Activated CD4-positive, alpha-beta T cell treated with anti-CD3 and anti-CD28 coated beads, Interleukin-2, Interleukin-6, amounts not matched to agents 100 ng/mL and 50 ng/mL, durations not matched to agents 16 hours and 8 hours (primary cell): ENCODE data around the gene AKAP8L.
"Not testable (repeated sequence)": the region's sequence is repeated elsewhere in the genome, so short reads cannot be mapped to it uniquely, and the experiment has no call there.

ENCODE experiments used
- DNase-seq: peaks from one replicate; pipeline ENCODE4 v3.0.0-alpha.2; 2020

Gene AKAP8L

DNA sequence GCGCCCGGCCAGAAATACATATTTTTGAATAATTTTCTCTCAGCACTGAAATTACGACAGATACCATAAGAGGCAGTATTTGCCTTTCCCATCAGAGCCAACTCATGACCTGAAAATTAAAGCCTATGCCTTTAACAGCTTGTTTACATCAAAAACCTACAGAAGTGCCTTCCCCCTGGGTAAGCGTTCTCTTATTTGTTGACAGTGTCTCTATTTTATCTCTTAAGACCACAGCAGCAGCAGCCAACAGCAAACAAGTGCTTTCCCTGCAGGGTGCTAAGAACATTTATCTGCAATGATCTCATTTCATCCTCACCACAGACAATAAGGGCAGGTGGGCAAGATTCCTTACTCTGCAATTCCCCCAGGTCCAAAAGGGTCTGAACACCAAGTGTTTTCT is 6.0 kb downstream of the AKAP8L start:
- DNase-seq, result no peak

DNA sequence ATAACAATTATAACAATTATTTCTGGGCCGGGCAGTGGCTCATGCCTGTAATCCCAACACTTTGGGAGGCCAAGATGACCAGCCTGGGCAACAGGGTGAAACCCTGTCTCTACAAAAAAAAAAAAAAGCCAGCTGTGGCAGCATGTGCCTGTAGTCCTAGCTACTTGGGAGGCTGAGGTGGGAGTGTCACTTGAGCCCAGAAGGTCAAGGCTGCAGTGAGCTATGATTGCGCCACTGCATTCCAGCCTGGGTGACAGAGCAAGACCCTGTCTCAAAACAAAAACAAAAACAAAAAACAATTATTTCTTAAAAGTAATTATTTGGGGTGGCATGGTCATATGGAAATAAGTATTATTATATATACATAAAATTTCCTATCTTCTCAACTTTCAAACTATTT is 7.4 kb downstream of the AKAP8L start:
- DNase-seq, result not testable (repeated sequence)

DNA sequence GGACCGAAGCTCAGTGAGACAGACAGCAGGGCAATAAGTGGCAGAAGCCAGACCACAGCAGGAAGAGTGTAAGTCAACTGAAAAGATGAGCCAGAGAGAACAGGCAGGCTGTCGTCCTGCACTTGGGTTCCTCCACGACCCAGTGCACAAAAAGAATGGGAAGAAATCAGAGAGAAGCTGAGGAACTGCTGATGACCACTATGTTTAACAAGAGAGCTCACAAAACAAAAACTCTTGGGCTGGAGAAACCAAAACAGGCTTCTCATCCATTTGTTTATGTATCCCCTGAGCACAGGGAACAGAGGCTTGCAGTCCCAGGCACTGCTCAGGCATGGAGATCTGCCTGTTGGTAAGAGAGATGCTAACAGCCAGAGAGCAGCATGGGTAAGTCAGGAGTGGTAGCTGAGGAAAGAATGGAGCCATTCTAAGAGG is 14.0 kb downstream of the AKAP8L start:
- DNase-seq, result no peak

DNA sequence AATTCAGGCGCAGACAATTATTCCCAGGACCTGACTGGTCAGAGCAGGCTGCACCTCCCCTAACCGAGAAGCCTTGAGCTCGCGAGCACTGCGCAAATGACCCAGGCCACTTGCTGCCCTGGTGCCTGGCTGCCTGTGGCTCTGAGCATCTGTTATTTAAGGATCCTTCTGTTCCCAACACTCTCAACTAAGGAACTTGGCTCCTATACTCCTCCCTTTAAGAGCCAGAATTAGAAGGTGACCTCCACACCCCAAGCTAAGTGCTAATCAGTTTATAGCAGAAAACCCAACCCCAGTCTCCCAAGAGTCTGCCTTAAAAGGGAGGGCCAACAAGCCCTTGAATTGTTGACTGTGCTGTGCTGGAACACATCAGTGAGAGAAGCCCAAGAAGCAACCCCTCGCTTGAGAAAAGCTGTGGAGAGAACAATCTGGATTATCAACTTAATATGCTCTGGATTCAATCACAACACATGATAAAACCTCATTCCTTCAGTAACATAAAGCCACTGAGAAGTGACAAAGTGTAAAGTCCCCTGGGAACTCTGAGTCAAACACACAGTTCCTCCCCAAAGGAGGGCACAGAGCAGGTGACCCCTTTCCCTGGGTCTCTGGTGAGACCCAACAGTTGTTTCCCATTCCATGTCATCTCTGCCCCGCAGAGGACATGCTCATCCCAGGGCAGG is 14.6 kb downstream of the AKAP8L start:
- DNase-seq, result no peak

DNA sequence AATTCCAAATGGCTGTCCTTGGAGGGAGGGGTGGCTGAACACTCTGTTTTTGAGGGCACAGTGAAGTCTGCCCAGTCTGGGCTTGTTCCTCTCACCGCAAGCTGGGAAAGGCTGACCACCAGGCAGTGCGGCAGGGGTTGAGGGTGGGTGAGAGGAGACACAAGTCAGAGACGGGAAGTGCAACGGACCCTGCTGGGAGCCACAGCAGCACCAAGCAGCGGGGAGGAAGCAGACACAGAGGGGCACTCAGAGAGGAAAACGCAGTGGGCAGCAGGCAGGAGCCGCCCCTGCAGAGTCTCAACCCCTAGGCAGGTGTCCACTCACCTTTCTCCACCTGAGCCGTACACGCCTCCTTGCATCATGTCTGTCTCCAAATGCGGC is 15.6 kb downstream of the AKAP8L start:
- no peak for DNase-seq

DNA sequence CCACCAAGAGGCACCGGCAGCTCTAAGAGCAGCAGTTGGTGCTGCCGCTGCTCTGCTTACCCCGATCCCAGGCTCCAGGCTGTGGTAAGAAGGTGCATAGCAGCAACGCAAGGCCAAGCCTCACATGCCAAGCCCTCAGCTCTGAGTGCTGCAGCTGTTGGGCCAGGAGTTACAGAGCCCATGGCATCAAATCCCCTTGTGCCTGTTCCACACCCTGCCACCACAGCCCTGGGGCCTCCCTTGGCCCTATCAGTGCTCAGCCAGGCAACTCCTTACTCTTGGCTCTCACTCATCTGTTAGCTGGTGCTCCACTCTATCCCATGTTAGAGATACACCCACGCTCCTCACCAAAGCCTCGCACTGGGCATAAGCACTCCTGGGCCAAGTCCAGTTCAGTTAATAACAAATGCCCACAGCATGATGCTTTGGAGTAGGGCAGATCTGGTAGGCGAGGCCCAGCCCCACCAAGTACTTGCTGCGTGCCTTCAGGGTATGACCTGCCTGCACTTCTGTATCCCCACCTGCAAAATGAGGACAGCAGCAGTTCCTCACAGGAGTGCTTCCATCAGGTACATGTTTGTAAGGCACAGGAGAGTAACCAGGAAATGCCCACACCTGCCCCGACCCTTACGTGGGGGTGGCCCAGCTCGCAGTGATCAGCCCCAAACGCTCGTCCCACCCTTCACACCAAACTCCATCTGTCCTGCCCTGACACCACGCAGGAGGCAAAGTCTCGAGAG is 16.2 kb downstream of the AKAP8L start:
- DNase-seq, result no peak

DNA sequence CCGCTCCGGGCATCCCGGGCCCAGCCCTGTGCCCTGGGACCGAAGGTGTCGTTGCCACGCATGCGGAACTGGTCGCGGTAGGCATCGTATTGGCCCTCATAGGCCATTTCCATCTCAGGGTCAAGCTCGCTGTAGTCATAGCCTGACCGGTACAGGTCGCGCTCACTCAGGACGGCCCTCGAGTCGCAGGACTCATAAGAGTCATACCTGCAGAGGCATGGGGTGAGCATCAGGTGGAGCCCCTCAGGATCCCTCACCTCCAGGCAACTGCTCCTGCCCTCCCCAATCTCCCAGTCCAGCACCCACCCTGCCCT is 17.4 kb downstream of the AKAP8L start:
- DNase-seq, result no peak

DNA sequence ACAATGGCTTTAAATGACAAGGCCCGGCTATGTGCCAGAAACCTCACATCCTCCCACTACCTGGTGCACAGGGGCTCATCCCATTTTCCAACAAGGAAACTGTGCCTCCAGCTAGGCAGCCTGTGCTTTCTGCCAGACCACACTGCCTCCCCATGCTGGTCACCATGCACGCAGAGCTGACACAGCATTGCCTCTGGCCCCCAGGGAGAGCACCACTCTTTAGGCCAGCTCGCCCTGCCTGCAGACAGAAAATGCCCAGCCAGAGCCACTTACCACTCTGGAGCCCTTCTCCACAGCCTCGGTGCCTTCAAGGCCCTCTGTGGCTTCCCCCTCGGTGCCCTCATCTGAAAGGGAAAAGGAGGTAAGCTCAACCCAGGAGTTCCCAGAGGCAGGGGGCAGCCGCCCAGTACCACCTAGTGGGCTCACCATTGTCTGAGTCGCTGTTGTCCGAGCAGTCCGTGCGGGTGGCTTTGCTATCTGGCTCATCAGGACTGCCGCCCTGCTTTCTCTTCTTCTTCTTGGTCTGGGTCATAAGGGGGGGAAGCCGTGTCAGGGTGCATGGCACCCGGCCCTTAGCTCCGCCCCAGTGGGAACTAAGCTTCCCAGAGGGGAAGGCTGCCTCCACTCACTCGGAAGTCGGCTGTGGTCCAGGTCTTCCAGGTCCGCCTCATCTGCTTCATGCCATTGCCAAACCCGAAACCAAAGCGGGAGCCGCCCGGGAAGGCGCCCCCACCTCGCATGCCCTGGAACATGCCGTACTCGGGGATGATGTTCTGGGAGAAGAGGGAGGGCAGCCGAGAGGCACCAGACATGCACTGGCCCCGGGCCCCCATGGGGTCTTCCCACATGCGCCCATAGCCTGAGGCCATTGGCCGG is 18.0 kb downstream of the AKAP8L start:
- DNase-seq, result no peak

DNA sequence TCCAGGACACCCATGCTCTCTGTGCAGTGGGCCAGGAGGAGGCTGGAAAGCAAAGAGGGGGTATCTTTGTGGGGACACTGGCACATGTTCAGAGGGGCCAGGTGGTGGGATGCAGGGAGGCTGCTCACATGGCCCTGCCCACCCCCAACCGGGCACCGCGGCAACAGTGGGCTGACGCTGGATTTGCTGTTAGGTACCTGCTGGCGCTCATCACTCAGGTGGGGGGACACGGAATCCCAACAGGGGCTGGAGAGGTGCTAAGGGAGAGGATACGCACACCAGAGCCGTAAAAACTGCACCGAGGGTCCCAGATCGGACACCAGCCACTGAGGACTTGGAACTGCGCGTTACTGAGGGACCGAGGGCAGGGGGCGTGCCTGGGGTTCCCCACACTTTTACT is 19.2 kb downstream of the AKAP8L start:
- no peak for DNase-seq

DNA sequence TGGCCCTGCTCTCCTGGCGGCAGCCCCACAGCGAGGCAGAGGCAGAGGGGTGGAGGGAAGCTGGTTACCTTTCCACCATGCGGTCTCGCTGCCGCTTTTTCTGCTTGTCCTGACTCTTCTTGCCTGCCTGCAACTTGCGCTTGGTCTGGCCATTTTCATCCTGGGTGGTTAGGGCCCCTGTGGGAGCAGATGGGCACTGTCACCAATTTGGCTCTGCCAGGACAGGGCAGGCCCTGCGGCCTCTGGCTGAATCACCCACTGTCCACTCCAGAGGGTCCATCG is 19.6 kb downstream of the AKAP8L start:
- DNase-seq, result no peak

DNA sequence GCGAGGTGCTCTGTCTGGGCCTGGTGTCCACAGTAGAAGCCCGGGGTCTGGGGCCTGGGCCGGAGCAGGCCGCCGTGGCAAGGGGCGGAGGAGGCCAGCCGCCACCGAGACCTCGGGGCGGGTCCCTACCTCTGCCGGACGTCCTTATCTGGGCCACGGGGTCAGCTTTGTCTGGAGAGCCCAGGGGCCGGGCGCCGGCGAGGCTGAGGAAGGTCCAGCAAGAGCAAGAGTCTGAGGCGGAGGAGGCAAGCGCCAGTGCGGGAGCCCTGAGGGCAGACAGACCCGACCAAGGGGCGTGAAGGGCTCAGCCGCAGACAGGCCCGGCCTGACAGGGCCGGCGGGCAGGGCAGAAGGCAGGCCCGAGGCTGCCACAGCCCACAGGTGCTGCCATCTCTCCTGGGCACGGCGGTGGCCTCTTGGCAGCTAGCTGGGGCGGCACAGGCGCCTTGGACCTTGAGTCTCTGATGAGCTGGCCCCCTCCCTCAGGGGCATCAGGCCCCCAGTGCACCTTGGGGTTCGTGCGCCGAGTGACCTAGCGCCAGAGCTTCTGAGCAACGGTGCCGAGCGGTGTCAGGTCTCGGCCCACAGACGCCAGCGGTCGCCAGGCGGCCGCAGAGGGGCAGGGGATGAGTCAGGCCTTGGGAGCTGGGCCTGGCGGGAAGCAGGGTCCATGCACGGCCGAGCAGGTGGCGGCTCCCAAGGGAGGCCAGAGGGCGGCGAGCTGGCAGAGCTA is 20.1 kb downstream of the AKAP8L start:
- no peak for DNase-seq

DNA sequence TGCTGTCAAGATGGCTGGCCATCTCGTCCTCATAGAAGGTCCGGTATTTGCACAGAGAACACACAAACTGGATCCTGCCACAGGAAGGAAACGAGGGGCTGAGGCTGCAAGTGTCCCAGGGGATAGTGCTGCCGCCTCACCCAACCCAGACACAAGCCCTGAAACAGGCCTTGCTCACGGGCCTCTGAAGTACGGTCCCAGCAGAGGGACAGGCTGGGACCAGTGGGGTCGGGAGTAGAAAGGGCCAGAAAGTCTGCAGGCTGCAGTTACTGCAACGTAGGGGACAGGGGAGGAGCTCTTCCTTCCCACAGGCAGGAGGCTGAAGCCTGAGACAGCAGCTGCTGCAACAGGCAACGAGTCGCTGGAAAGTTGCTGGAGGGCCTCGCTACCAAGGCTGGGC is 21.0 kb downstream of the AKAP8L start:
- DNase-seq, result no peak

DNA sequence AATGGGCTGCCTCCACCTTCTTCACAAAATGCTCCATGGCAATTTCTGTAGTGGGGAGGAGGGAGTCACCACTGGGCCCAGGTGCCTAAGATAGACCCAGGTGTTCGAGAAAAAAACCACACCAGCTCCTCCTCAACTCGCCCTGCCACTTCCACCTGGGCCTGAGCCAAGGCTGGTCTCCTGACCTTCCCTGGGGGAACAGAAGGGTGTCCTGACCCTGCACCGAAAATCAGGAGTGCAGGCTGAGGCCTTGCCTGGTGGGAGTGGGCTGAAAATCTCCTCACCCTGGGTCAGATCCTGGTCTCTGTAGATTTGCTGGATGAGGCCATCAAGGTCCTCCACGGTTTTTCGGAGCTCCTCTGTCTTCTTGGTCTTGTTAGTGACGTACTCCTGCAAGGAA is 21.6 kb downstream of the AKAP8L start:
- DNase-seq, result no peak

DNA sequence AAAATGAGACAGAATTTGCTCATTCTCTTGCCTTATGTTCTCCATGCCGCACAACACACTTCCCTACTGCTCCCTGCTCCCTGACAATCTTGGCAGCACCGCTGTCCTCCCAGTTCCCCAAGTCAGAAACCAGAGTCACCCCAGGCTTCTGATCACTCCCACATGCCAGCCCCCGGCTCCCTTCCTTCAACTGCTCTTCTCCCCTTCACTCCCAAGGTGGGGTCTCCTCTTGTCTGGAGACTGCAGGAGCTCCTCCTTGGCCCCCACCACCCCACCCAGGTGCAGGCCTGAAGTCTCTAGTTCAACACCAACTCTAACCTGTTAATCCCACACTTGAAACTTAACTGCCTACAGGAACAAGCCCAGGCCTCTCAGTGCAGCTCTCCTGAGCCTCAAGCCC is 22.4 kb downstream of the AKAP8L start:
- no peak for DNase-seq

DNA sequence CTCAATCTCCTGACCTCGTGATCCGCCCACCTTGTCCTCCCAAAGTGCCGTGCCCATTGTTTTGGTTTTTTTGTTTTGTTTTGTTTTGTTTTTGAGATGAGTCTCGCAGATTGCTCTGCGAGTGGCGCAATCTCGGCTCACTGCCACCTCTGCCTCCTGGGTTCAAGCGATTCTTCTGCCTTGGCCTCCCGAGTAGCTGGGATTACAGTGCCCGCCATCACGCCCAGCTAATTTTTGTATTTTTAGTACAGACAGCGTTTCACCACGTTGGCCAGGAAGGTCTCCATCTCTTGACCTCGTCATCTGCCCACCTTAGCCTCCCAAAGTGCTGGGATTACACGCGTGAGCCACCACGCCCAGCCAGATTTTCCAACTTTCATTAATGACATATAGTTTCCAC is 23.5 kb downstream of the AKAP8L start:
- not testable (repeated sequence) for DNase-seq

DNA sequence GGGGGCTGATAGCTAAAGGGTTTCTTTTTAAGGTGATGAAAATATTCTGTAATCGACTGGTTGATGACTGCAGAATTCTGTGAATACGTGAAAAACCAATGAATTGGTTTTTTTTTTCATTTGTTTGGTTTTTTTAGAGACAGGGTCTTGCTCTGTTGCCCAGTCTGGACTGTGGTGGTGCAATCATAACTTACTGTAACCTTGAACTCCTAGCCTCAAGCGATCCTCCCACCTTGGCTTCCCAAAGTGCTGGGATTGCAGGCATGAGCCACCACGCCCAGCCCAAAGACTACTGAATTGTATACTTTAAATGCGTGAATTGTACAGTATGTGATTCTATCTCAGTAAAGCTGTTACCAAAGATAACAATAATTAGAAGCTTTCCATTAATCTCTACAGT is 24.4 kb downstream of the AKAP8L start:
- DNase-seq, result no peak

DNA sequence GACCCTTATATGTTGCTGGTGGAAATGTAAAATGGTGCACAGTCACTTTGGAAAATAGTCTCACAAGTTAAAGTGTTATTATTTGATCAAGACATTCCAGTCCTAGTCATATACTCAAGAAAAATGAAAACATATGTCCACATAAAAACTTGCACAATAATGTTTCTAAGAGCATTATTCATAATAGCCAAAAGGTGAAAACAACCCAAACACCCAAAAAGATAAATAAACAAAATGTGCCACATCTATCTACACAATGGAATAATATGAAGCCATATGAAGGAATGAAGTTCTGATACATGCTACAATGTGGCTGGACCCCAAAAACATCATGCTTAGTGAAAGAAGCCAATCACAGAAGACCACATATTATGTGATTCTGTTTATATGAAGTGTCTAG is 24.8 kb downstream of the AKAP8L start:
- DNase-seq, result no peak

DNA sequence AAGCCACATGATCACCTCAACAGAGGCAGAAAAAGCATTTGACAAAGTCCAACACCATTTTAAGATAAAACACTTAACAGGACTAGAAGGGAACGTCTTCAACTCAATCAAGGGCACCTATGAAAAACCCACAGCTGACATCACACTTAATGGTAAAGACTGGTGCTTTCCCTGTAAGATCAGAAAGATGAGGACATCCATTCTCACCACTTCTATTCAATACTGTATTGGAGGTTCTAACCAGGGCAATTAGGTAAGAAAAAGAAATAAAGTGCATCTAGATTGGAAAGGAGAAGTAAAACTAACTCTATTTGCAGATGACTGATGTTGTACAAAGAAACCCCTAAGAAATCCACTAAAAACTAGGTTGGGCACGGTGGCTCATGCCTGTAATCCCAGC is 28.0 kb downstream of the AKAP8L start:
- no peak for DNase-seq

DNA sequence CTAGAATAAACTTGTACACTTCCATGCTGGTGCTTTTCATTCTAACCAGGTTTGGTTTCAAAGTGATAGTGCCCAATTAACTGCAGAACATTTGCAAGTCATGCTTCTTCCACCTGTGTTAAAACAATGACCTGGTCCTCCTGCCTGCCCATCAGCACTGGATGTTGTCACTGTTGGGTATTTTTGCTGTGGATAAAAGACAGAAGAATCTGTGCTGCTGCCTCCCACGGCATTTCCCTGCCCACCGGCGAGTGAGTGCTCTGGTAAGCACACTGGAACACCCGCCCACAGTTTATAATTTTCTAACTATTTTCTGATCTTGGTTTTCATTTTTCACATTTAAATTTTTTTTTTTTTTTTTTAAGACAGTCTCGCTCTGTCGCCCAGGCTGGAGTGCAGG is 36.9 kb downstream of the AKAP8L start:
- DNase-seq, result no peak

DNA sequence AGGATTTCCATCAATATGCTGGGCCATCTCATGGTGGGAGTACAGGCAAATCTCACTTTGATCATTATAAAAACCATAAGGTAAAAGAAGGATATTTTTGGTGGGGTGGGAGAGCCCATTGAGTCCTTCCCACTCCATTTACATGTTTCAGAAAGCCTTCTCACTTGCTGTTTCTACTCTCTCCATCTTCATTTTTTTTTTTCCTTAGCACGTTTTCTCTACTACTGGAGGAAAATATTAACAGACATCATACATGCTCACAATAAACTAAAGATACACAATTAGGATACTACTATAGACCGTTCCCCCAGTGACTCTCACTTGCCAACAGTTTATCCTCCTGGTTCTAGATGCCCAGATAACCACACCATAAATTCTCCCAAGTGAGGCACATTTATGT is 37.4 kb downstream of the AKAP8L start:
- DNase-seq, result no peak

DNA sequence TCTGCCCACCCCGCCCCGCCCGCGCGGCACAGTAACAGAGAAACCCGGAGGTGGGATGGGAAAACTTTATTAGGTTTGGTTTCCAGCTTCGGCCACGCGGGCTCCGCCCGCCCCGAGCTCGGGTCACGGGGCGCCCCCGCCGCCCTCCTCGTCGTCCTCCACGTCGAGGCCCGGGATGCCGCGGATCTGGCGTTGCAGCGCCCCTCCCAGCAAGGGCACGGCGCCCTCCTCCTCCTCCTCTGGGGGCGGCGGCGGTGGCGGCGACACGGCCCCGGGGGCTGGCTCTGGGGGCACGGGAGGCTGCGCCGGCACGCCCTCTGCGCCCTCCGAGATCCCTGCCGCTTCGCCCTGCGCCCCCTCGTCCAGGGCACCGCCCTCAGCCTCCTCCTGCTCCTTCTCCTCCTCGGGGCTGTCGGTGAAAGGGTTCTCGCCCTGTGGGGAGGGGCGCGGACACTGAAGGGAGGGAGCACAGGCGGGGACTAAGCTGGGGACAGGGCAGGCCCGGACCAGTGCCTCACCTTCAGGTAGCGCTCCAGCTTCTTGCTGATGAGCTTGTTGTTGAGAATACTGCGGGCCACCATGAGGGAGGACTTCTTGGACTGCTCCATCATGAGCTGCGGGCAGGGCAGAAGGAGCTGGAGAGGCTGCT is 38.7 kb downstream of the AKAP8L start:
- peak; percentile 59 for DNase-seq

DNA sequence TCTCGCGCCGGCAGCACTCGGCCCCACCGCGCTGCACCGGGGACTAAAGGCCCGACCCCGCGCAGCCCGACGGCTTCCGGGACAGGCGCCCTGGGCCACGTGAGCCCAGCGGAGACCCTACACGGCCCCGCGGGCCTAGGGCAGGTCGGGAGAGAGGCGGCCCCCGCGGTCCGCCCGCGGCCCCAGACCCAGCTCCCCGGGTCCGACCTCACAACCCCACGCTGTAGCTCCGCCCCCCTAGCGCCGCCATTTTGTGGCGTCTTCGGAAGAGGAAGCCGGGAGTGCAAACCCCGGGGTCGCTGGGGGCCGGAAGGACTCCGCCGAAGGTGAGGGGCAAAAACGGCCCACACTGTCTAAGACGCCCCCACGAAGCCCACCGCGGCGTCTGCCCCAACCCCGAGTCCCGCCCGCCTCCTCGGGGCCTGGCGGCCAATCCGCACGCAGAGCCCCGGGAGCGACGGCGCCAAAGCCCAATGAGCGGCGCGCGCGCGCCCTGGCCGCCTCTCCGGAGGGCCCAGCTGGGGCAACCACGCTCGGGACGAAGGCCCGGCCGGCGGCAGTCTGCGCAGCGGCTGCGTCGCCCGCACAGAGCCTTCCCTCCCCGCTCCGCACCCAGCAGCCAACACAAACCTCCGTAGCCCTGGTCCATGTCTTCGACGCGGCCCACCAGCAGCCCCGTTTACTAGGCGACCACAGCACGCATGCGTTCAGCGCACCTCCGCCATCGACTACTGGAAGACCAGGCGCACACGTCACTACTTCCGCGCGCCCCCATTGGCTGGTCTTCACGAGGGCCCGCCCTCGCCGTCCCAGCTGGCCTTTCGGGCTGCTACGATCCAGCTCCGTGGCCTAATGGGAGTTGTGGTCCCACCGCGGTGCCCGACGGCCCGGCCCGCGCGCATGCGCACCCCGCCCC is 39.4 kb downstream of the AKAP8L start, which contains the start of gene AKAP8:
TSS of gene AKAP8 (minus strand) at position 705 of the 916 bp plus-strand sequence. CDS start at position 649, 56 bp downstream.
- peak; percentile 99 for DNase-seq
